A549 (cell line): ENCODE measurements around the gene FBN2. TPM values are rescaled to one million over a fixed set of nuclear protein-coding genes. Genes with fewer than 3 reads are reported as not detected.

ENCODE experiments used
- ATAC-seq, 2 experiments: fragments of 200-7000 bp in 1 of 2; fragments of >200 bp in 1 of 2; cut with Nextera tagmentation in 1 of 2; cut with Tn5 transposase in 1 of 2; 3 replicates each; pipeline versions ENCODE4 v1.8.0 to v1.9.1; 2018 to 2020; ENCODE audit warnings: mild to moderate bottlenecking in 1 of 2, moderate library complexity in 1 of 2
- CTCF ChIA-PET: fragments of 300-600 bp; sonication (Branson Sonifier 250); formaldehyde crosslinking; extraction: SDS; loops from one replicate; lab custom pipeline; 2021; ENCODE audit warnings: antibody characterized with exemption, inconsistent platforms; lab: Yijun Ruan, JAX
- POLR2A ChIA-PET: fragments of 350-600 bp; formaldehyde crosslinking; extraction: SDS; loops from one replicate; lab custom pipeline; 2021; ENCODE audit warnings: antibody characterized with exemption, inconsistent platforms; lab: Yijun Ruan, JAX
- DNase-seq, 2 experiments: peaks; one replicate each; pipeline versions ENCODE4 v3.0.0 to v3.0.0-alpha.2; 2011 to 2016; ENCODE audit warnings: low read depth in 1 of 2, low spot score in 1 of 2
- FAIRE-seq: peaks from 2 replicates; lab custom pipeline; 2011; peaks lifted over from hg19 to GRCh38; lab: Jason Lieb, UNC
- H3K27ac ChIP-seq, 2 experiments: fragments of >200 bp; sonication (Bioruptor Twin); formaldehyde crosslinking; 3 replicates each; pipeline ENCODE4 v1.5.1; 2016 to 2017
- H3K4me1 ChIP-seq: fragments of >200 bp; sonication (Bioruptor Twin); formaldehyde crosslinking; 3 replicates; pipeline ENCODE4 v1.6.1; 2016
- H3K4me2 ChIP-seq: fragments of >200 bp; sonication (Bioruptor Twin); formaldehyde crosslinking; 3 replicates; pipeline ENCODE4 v1.6.1; 2016
- H3K4me3 ChIP-seq: fragments of >200 bp; sonication (Bioruptor Twin); formaldehyde crosslinking; 3 replicates; pipeline ENCODE4 v1.5.1; 2016
- H3K9me3 ChIP-seq: fragments of >200 bp; sonication (Bioruptor Twin); formaldehyde crosslinking; 3 replicates; pipeline ENCODE4 v1.6.1; 2016
- CBX2 ChIP-seq: fragments of 200-600 bp; sonication (generic); IDR thresholded peaks from 2 replicates; pipeline ENCODE4 v1.6.1; 2016; ENCODE audit warnings: low read depth, mild to moderate bottlenecking, borderline replicate concordance
- CBX8 ChIP-seq: fragments of 200-600 bp; sonication (generic); IDR thresholded peaks from 2 replicates; pipeline ENCODE4 v1.6.1; 2016
- CHD2 ChIP-seq: fragments of 150-350 bp; IDR thresholded peaks from 2 replicates; pipeline ENCODE4 v1.6.1; 2014; ENCODE audit warnings: low read length; ENCODE audit not compliant: partially characterized antibody
- E2F6 ChIP-seq: IDR thresholded peaks from 2 replicates; pipeline ENCODE4 v1.6.1; 2012; ENCODE audit warnings: low read depth, borderline replicate concordance
- EHF ChIP-seq: fragments of 250-450 bp; sonication (Bioruptor Pico); IDR thresholded peaks from 2 replicates; pipeline ENCODE4 v1.5.0; 2020; ENCODE audit warnings: mild to moderate bottlenecking
- ELK1 ChIP-seq: fragments of 150-350 bp; IDR thresholded peaks from 2 replicates; pipeline ENCODE4 v1.6.1; 2014; ENCODE audit warnings: low read depth, mild to moderate bottlenecking, low read length
- EP300 ChIP-seq, 2 experiments: fragments of >200 bp; sonication (Bioruptor Twin); formaldehyde crosslinking; IDR thresholded peaks; 2 replicates in 1 of 2; 3 replicates in 1 of 2; pipeline ENCODE4 v1.6.1; 2016 to 2017
- ESRRA ChIP-seq: fragments of 150-350 bp; IDR thresholded peaks from 2 replicates; pipeline ENCODE4 v1.6.1; 2014; ENCODE audit warnings: mild to moderate bottlenecking, low read length, borderline replicate concordance
- FOXS1 ChIP-seq: fragments of 250-450 bp; sonication (Bioruptor Pico); IDR thresholded peaks from 2 replicates; pipeline ENCODE4 v1.5.0; 2020; ENCODE audit warnings: mild to moderate bottlenecking, moderate library complexity
- GATA3 ChIP-seq: IDR thresholded peaks from 2 replicates; pipeline ENCODE4 v1.6.1; 2012; ENCODE audit warnings: borderline replicate concordance
- HMGXB4 ChIP-seq: fragments of 250-450 bp; sonication (Bioruptor Pico); IDR thresholded peaks from 2 replicates; pipeline ENCODE4 v1.5.0; 2021; ENCODE audit warnings: mild to moderate bottlenecking, moderate library complexity, borderline replicate concordance
- HOXB5 ChIP-seq: fragments of 250-450 bp; sonication (Bioruptor Pico); IDR thresholded peaks from 2 replicates; pipeline ENCODE4 v1.5.0; 2020; ENCODE audit warnings: mild to moderate bottlenecking, moderate library complexity
- JUN ChIP-seq, 2 experiments: fragments of >200 bp; sonication (Bioruptor Twin); formaldehyde crosslinking; IDR thresholded peaks; 2 replicates in 1 of 2; 3 replicates in 1 of 2; pipeline ENCODE4 v1.6.1; 2016 to 2017
- KDM5A ChIP-seq: fragments of 200-600 bp; sonication (generic); IDR thresholded peaks from 2 replicates; pipeline ENCODE4 v1.6.1; 2016; ENCODE audit warnings: antibody characterized with exemption, mild to moderate bottlenecking
- MAFK ChIP-seq: fragments of 450-650 bp; IDR thresholded peaks from 2 replicates; pipeline ENCODE4 v1.6.1; 2014; ENCODE audit not compliant: partially characterized antibody
- MAZ ChIP-seq: fragments of 150-350 bp; IDR thresholded peaks from 2 replicates; pipeline ENCODE4 v1.6.1; 2014; ENCODE audit warnings: antibody characterized with exemption, low read depth, low read length, borderline replicate concordance
- MYC ChIP-seq: IDR thresholded peaks from 2 replicates; pipeline ENCODE4 v1.6.1; 2012; ENCODE audit warnings: mild to moderate bottlenecking, inconsistent platforms, low read length, improper control_type of control experiment, borderline replicate concordance
- NPAS2 ChIP-seq: fragments of 250-450 bp; sonication (Bioruptor Pico); IDR thresholded peaks from 2 replicates; pipeline ENCODE4 v1.8.0; 2022; ENCODE audit warnings: mild to moderate bottlenecking, moderate library complexity, borderline replicate concordance
- POLR2A ChIP-seq: IDR thresholded peaks from 2 replicates; pipeline ENCODE4 v1.6.1; 2012; ENCODE audit warnings: mild to moderate bottlenecking, low read length
- POLR2AphosphoS2 ChIP-seq: conservative IDR thresholded peaks from 2 replicates; pipeline ENCODE4 v1.6.1; 2012; ENCODE audit warnings: low read length, improper control_type of control experiment, inconsistent platforms
- RCOR1 ChIP-seq: fragments of 150-350 bp; IDR thresholded peaks from 2 replicates; pipeline ENCODE4 v1.6.1; 2014; ENCODE audit warnings: antibody characterized with exemption, low read length, low read depth
- SMC3 ChIP-seq: fragments of >200 bp; sonication (Bioruptor Twin); formaldehyde crosslinking; IDR thresholded peaks from 3 replicates; pipeline ENCODE4 v1.6.1; 2018; ENCODE audit warnings: inconsistent platforms
- SREBF2 ChIP-seq: fragments of 450-650 bp; IDR thresholded peaks from 2 replicates; pipeline ENCODE4 v1.6.1; 2014; ENCODE audit warnings: mild to moderate bottlenecking, moderate library complexity
- ZC3H11A ChIP-seq: fragments of 450-650 bp; IDR thresholded peaks from 2 replicates; pipeline ENCODE4 v1.6.1; 2014; ENCODE audit warnings: antibody characterized with exemption, mild to moderate bottlenecking
- ZFP36 ChIP-seq: fragments of 450-650 bp; IDR thresholded peaks from 2 replicates; pipeline ENCODE4 v1.6.1; 2014; ENCODE audit warnings: borderline replicate concordance; ENCODE audit not compliant: partially characterized antibody
- ZNF302 ChIP-seq: fragments of 250-450 bp; sonication (Bioruptor Pico); IDR thresholded peaks from 2 replicates; pipeline ENCODE4 v1.9.0; 2021; ENCODE audit warnings: inconsistent platforms, mild to moderate bottlenecking, moderate library complexity
- ZSCAN20 ChIP-seq: fragments of 250-450 bp; sonication (Bioruptor Pico); IDR thresholded peaks from 2 replicates; pipeline ENCODE4 v1.8.0; 2022; ENCODE audit warnings: mild to moderate bottlenecking, moderate library complexity
- WGBS: methylation state at CpG from one replicate; pipeline ENCODE4 v1.1.6; 2017; ENCODE audit errors: missing lambda C conversion rate; 5-methylcytosine and 5-hydroxymethylcytosine counted together
- polyA plus RNA-seq, 4 experiments: library from polyadenylated mRNA; depleted of rRNA in 3 of 4; stranded (reverse); fragments of >200 nt; fragmentation: RNase III in 1 of 4; extraction: RNeasy Plus Mini Kit Qiagen cat#74134 plus additional on column Dnase treatment in 1 of 4; gene quantifications; 2 replicates in 3 of 4; 3 replicates in 1 of 4; pipeline ENCODE4 v1.2.3, GENCODE V29; 2011 to 2017
- TF ChIP-seq, protein P1 (sequence below): fragments of >200 bp; sonication (Bioruptor Twin); formaldehyde crosslinking; IDR thresholded peaks from 3 replicates; pipeline ENCODE4 v1.5.1; 2016

Gene FBN2
- polyA plus RNA-seq, 2 of the 4 experiments (the other 2 are of a cell fraction): 22.2 to 22.7 TPM

DNA sequence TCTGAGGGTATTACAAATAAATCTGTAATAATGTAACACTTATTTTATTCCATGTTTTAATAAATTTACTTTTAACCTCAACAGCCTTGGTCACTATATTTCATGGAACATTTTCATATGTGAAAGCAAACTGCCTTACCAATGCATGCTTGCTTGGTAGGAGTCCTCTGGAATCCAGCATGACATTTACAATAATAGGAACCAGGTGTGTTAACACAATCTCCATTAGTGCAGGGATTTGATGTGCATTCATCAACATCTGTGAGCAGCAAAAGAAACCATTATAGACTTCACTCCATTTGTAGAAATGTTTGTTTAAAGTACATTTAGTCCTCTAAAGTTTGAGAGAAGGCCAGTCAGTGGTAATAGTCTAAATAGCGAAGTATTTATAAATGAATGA lies 159.4 kb downstream of the FBN2 start:
- FAIRE-seq: no peak
- DNase-seq: no peak
- POLR2A ChIA-PET: no interaction called here
- no peak for ATAC-seq
- Histone ChIP-seq H3K4me1 (no peaks in the 10 kb centered on the region), H3K27ac (no peak overlapping the region), H3K4me2 (no peak overlapping the region), H3K4me3 (no peak overlapping the region), H3K9me3 (no peaks in the 10 kb centered on the region)
- CTCF ChIA-PET: no interaction called here
- TF ChIP-seq ZFP36: no peak
- no peak for TF ChIP-seq SREBF2
- TF ChIP-seq GATA3: no peak
- no peak for TF ChIP-seq NPAS2 (CRISPR knock-in tag)
- no peak for TF ChIP-seq ESRRA
- no peak for TF ChIP-seq E2F6
- TF ChIP-seq HOXB5 (CRISPR knock-in tag): no peak
- TF ChIP-seq SMC3: no peak
- no peak for TF ChIP-seq MAFK
- no peak for TF ChIP-seq CBX2
- TF ChIP-seq CBX8: no peak
- no peak for TF ChIP-seq POLR2A
- TF ChIP-seq HMGXB4 (CRISPR knock-in tag): no peak
- no peak for TF ChIP-seq JUN (IDR thresholded peaks at IDR 0.05)
- TF ChIP-seq RCOR1: no peak
- TF ChIP-seq EHF (CRISPR knock-in tag): no peak
- TF ChIP-seq, protein P1, sequence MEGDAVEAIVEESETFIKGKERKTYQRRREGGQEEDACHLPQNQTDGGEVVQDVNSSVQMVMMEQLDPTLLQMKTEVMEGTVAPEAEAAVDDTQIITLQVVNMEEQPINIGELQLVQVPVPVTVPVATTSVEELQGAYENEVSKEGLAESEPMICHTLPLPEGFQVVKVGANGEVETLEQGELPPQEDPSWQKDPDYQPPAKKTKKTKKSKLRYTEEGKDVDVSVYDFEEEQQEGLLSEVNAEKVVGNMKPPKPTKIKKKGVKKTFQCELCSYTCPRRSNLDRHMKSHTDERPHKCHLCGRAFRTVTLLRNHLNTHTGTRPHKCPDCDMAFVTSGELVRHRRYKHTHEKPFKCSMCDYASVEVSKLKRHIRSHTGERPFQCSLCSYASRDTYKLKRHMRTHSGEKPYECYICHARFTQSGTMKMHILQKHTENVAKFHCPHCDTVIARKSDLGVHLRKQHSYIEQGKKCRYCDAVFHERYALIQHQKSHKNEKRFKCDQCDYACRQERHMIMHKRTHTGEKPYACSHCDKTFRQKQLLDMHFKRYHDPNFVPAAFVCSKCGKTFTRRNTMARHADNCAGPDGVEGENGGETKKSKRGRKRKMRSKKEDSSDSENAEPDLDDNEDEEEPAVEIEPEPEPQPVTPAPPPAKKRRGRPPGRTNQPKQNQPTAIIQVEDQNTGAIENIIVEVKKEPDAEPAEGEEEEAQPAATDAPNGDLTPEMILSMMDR: no peak
- TF ChIP-seq POLR2AphosphoS2: no peak
- TF ChIP-seq MAZ: no peak
- no peak for TF ChIP-seq CHD2
- WGBS: 68% methylated on average over 1 of the region's 1 CpG

DNA sequence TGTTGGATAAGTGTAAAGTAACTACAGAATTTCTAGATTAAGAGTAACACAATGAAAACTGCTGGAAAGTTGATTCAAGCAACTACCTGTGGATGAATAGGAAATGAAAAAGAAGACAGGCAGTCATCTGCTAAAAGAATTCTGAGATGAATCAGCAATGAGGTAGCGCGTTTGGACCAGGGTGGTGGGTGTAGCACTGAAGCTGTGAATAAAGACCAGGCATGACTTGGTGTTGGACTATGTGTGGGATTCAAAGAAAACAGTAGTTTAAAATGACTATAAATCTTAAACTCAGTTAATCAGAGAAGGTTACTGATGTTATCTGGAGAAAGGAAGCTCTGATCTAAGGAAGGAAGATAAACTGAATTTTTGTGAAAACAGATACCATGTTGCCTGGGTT lies 159.8 kb downstream of the FBN2 start:
- ATAC-seq (no peak), FAIRE-seq (no peak), DNase-seq (no peak)
- Histone ChIP-seq H3K27ac (no peak overlapping the region), H3K4me2 (no peak overlapping the region), H3K9me3 (no peaks in the 10 kb centered on the region), H3K4me1 (no peaks in the 10 kb centered on the region), H3K4me3 (no peak overlapping the region)
- WGBS: 97% methylated on average over 2 of the region's 2 CpGs
- TF ChIP-seq SREBF2 (no peak), POLR2AphosphoS2 (no peak), HOXB5 (CRISPR knock-in tag) (no peak), ZNF302 (CRISPR knock-in tag) (no peak), ZSCAN20 (CRISPR knock-in tag) (no peak)
- ChIA-PET CTCF (interaction anchor here (0.7 kb wide), 1 partner anchor 1426 kb away, joined by 3 read pairs; no protein-coding TSS in a partner anchor), POLR2A (no interaction called here)

DNA sequence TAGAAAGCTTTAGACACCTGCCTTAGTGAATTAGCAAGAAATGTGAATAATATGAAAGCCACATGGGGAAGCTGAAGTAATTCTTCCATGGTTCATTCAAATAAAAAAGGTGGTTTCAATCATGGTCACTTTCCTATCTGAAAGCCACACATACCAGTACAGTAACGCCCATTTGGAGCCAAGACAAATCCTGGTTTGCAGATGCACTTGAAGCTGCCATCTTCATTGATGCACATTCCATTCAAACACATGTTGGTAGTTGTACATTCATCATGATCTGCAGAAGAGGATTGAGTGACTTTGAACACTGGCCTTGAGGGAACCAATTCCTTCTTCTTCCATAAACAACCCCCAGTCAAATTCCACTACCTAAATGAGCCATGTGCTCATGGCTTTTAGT lies 161.5 kb downstream of the FBN2 start:
- POLR2A ChIA-PET: no interaction called here
- H3K4me1 ChIP-seq: no peaks in the 10 kb centered on the region
- WGBS: 77% methylated on average over 1 of the region's 1 CpG
- H3K27ac ChIP-seq: no peak overlapping the region
- DNase-seq (no peak), FAIRE-seq (no peak), ATAC-seq (no peak)
- H3K4me2 ChIP-seq: no peak overlapping the region
- CTCF ChIA-PET: no interaction called here
- no peaks in the 10 kb centered on the region for H3K9me3 ChIP-seq
- no peak overlapping the region for H3K4me3 ChIP-seq
- no peak for TF ChIP-seq RCOR1
- no peak for TF ChIP-seq HMGXB4 (CRISPR knock-in tag)
- TF ChIP-seq FOXS1: no peak
- TF ChIP-seq ELK1: no peak
- TF ChIP-seq ZC3H11A: no peak
- no peak for TF ChIP-seq EP300 (IDR thresholded peaks at IDR 0.05)
- no peak for TF ChIP-seq CBX2
- no peak for TF ChIP-seq MYC
- TF ChIP-seq E2F6: no peak
- TF ChIP-seq KDM5A: no peak
